Neuron (in vitro differentiated cells): ENCODE data around the gene OGFOD3.

Experiments used
- H2AFZ ChIP-seq: one replicate; pipeline ENCODE4 v1.6.1; 2013; ENCODE audit warnings: low read depth, mild to moderate bottlenecking, inconsistent platforms, low read length, moderate library complexity
- H3K27me3 ChIP-seq: one replicate; pipeline ENCODE4 v1.6.1; 2013; ENCODE audit warnings: low read length; ENCODE audit not compliant: insufficient read depth
- H3K36me3 ChIP-seq: one replicate; pipeline ENCODE4 v1.6.1; 2013; ENCODE audit warnings: low read length; ENCODE audit not compliant: insufficient read depth
- H3K4me1 ChIP-seq: one replicate; pipeline ENCODE4 v1.6.1; 2013; ENCODE audit warnings: low read length; ENCODE audit not compliant: insufficient read depth
- H3K4me3 ChIP-seq: 2 replicates; pipeline ENCODE4 v1.5.1; 2013; ENCODE audit warnings: mild to moderate bottlenecking, low read length, moderate library complexity
- H3K9me3 ChIP-seq: one replicate; pipeline ENCODE4 v1.6.1; 2013; ENCODE audit warnings: low read length

The OGFOD3 gene

GRCh38 chr17:82443465-82444283 is 25.3 kb upstream of the OGFOD3 start:
- peaks cover 37% of the 10 kb centered on the region for H3K36me3 ChIP-seq
- no peaks in the 10 kb centered on the region for H3K27me3 ChIP-seq
- no peak overlapping the region for H2AFZ ChIP-seq
- H3K4me1 ChIP-seq, result no peaks in the 10 kb centered on the region
- H3K9me3 ChIP-seq, result no peaks in the 10 kb centered on the region
- H3K4me3 ChIP-seq, result no peak overlapping the region

GRCh38 chr17:82442643-82443464 is 24.5 kb upstream of the OGFOD3 start:
- Histone ChIP-seq H3K27me3 (no peaks in the 10 kb centered on the region), H2AFZ (no peak overlapping the region), H3K9me3 (no peaks in the 10 kb centered on the region), H3K4me1 (no peaks in the 10 kb centered on the region), H3K4me3 (no peak overlapping the region), H3K36me3 (peaks cover 34% of the 10 kb centered on the region)

GRCh38 chr17:82441691-82442487 is 23.5 kb upstream of the OGFOD3 start:
- Histone ChIP-seq H3K4me3 (no peak overlapping the region), H3K27me3 (no peaks in the 10 kb centered on the region), H3K4me1 (no peaks in the 10 kb centered on the region), H3K36me3 (peaks cover 36% of the 10 kb centered on the region), H2AFZ (no peak overlapping the region), H3K9me3 (no peaks in the 10 kb centered on the region)

- peaks cover 40% of the 10 kb centered on the region for H3K36me3 ChIP-seq
- H3K27me3 ChIP-seq, result no peaks in the 10 kb centered on the region
- H3K9me3 ChIP-seq, result no peaks in the 10 kb centered on the region
- no peaks in the 10 kb centered on the region for H3K4me1 ChIP-seq
- no peak overlapping the region for H2AFZ ChIP-seq
- no peak overlapping the region for H3K4me3 ChIP-seq
These were observed 22.7 kb upstream of the OGFOD3 start for GRCh38 chr17:82440991-82441627.

- H3K4me3 ChIP-seq, result no peak overlapping the region
- no peaks in the 10 kb centered on the region for H3K4me1 ChIP-seq
- no peak overlapping the region for H2AFZ ChIP-seq
- no peaks in the 10 kb centered on the region for H3K27me3 ChIP-seq
- peaks cover 38% of the 10 kb centered on the region for H3K36me3 ChIP-seq
- no peaks in the 10 kb centered on the region for H3K9me3 ChIP-seq
These were observed 22.1 kb upstream of the OGFOD3 start for GRCh38 chr17:82440469-82440981.

GRCh38 chr17:82439829-82440365 is 21.5 kb upstream of the OGFOD3 start:
- no peak overlapping the region for H3K4me3 ChIP-seq
- H3K4me1 ChIP-seq, result no peaks in the 10 kb centered on the region
- H3K27me3 ChIP-seq, result no peaks in the 10 kb centered on the region
- H3K9me3 ChIP-seq, result no peaks in the 10 kb centered on the region
- H2AFZ ChIP-seq, result no peak overlapping the region
- peaks cover 34% of the 10 kb centered on the region for H3K36me3 ChIP-seq

GRCh38 chr17:82439194-82439828 is 20.9 kb upstream of the OGFOD3 start:
- no peaks in the 10 kb centered on the region for H3K9me3 ChIP-seq
- H3K36me3 ChIP-seq, result peaks cover 29% of the 10 kb centered on the region
- no peak overlapping the region for H2AFZ ChIP-seq
- H3K27me3 ChIP-seq, result no peaks in the 10 kb centered on the region
- H3K4me1 ChIP-seq, result no peaks in the 10 kb centered on the region
- H3K4me3 ChIP-seq, result no peak overlapping the region

- no peaks in the 10 kb centered on the region for H3K9me3 ChIP-seq
- H3K36me3 ChIP-seq, result peaks cover 26% of the 10 kb centered on the region
- H3K4me1 ChIP-seq, result no peaks in the 10 kb centered on the region
- H3K4me3 ChIP-seq, result no peak overlapping the region
- no peak overlapping the region for H2AFZ ChIP-seq
- H3K27me3 ChIP-seq, result no peaks in the 10 kb centered on the region
These were observed 20.2 kb upstream of the OGFOD3 start for GRCh38 chr17:82438401-82439193.

GRCh38 chr17:82437325-82437668 is 18.9 kb upstream of the OGFOD3 start:
- H3K4me3 ChIP-seq, result no peak overlapping the region
- H2AFZ ChIP-seq, result no peak overlapping the region
- no peaks in the 10 kb centered on the region for H3K9me3 ChIP-seq
- H3K27me3 ChIP-seq, result no peaks in the 10 kb centered on the region
- H3K36me3 ChIP-seq, result peaks cover 16% of the 10 kb centered on the region
- H3K4me1 ChIP-seq, result no peaks in the 10 kb centered on the region

- Histone ChIP-seq H2AFZ (no peak overlapping the region), H3K4me1 (no peaks in the 10 kb centered on the region), H3K27me3 (no peaks in the 10 kb centered on the region), H3K4me3 (no peak overlapping the region), H3K36me3 (peaks cover 14% of the 10 kb centered on the region), H3K9me3 (no peaks in the 10 kb centered on the region)
These were observed 18.4 kb upstream of the OGFOD3 start for GRCh38 chr17:82436601-82437324.
